ENCODE measurements around the gene PANK2. TPM values are rescaled to one million over a fixed set of nuclear protein-coding genes. Genes with fewer than 3 reads are reported as not detected.

PANK2 gene
- total RNA-seq, 1 donor from 2014 or later, result 16.4 TPM

- H3K27me3 ChIP-seq (ENCODE audit: low read depth), result no peaks in the 10 kb centered on the region
- H3K9me3 ChIP-seq (replicated peaks), result no peaks in the 10 kb centered on the region
- TF ChIP-seq CTCF (IDR thresholded peaks at IDR 0.05; ENCODE audit: borderline replicate concordance), result no peak
- no peak overlapping the region for H3K4me3 ChIP-seq
- H3K36me3 ChIP-seq, result peaks cover 89% of the 10 kb centered on the region
- intact Hi-C loops (cut with micrococcal nuclease), result no loop called here
- no peak for DNase-seq
- no peak overlapping the region for H3K27ac ChIP-seq (replicated peaks)
- peaks cover 5% of the 10 kb centered on the region for H3K4me1 ChIP-seq
These were observed 23.9 kb upstream of the PANK2 start for GRCh38 chr20:3865152-3865886.

GRCh38 chr20:3865887-3866407, 23.2 kb upstream of the PANK2 start:
- Histone ChIP-seq H3K9me3 (replicated peaks) (no peaks in the 10 kb centered on the region), H3K36me3 (peaks cover 86% of the 10 kb centered on the region), H3K27ac (replicated peaks) (no peak overlapping the region), H3K4me3 (no peak overlapping the region), H3K27me3 (ENCODE audit: low read depth) (no peaks in the 10 kb centered on the region), H3K4me1 (peaks cover 10% of the 10 kb centered on the region)
- intact Hi-C loops (cut with micrococcal nuclease), result no loop called here
- TF ChIP-seq CTCF (IDR thresholded peaks at IDR 0.05; ENCODE audit: borderline replicate concordance), result no peak
- no peak for DNase-seq

- Histone ChIP-seq H3K36me3 (peaks cover 86% of the 10 kb centered on the region), H3K27ac (replicated peaks) (no peak overlapping the region), H3K4me1 (peaks cover 15% of the 10 kb centered on the region), H3K9me3 (replicated peaks) (no peaks in the 10 kb centered on the region), H3K4me3 (no peak overlapping the region), H3K27me3 (ENCODE audit: low read depth) (no peaks in the 10 kb centered on the region)
- no peak for DNase-seq
- no peak for TF ChIP-seq CTCF (IDR thresholded peaks at IDR 0.05; ENCODE audit: borderline replicate concordance)
- intact Hi-C loops (cut with micrococcal nuclease), result no loop called here
These were observed 22.7 kb upstream of the PANK2 start for GRCh38 chr20:3866464-3866863.

- Histone ChIP-seq H3K4me3 (no peak overlapping the region), H3K36me3 (peaks cover 83% of the 10 kb centered on the region), H3K27me3 (ENCODE audit: low read depth) (no peaks in the 10 kb centered on the region), H3K4me1 (peaks cover 21% of the 10 kb centered on the region), H3K27ac (replicated peaks) (no peak overlapping the region), H3K9me3 (replicated peaks) (no peaks in the 10 kb centered on the region)
- no peak for DNase-seq
- TF ChIP-seq CTCF (IDR thresholded peaks at IDR 0.05; ENCODE audit: borderline replicate concordance), result no peak
- intact Hi-C loops (cut with micrococcal nuclease), result no loop called here
These were observed 21.4 kb upstream of the PANK2 start for GRCh38 chr20:3867802-3868201.

- peaks cover 81% of the 10 kb centered on the region for H3K36me3 ChIP-seq
- H3K27me3 ChIP-seq (ENCODE audit: low read depth), result no peaks in the 10 kb centered on the region
- H3K4me1 ChIP-seq, result peaks cover 21% of the 10 kb centered on the region
- H3K27ac ChIP-seq (replicated peaks), result no peak overlapping the region
- no peak for DNase-seq
- H3K4me3 ChIP-seq, result no peak overlapping the region
- H3K9me3 ChIP-seq (replicated peaks), result no peaks in the 10 kb centered on the region
- intact Hi-C loops (cut with micrococcal nuclease), result no loop called here
- no peak for TF ChIP-seq CTCF (IDR thresholded peaks at IDR 0.05; ENCODE audit: borderline replicate concordance)
These were observed 19.1 kb upstream of the PANK2 start for GRCh38 chr20:3869839-3870634.
